Hepatocyte (in vitro differentiated cells): ENCODE data around the gene S100A11.

Experiments
- EZH2phosphoT487 ChIP-seq: fragments of 200-600 bp; sonication (generic); IDR thresholded peaks from one replicate; pipeline ENCODE4 v1.6.1; 2018; ENCODE audit warnings: antibody characterized with exemption, mild to moderate bottlenecking, low read depth, moderate library complexity; ENCODE audit not compliant: unreplicated experiment, severe bottlenecking
- TF ChIP-seq, protein P1 (sequence below): fragments of 200-600 bp; sonication (generic); IDR thresholded peaks from 2 replicates; pipeline ENCODE4 v1.5.1; 2016; ENCODE audit warnings: antibody characterized with exemption, mild to moderate bottlenecking; ENCODE audit not compliant: poor library complexity

DNA sequence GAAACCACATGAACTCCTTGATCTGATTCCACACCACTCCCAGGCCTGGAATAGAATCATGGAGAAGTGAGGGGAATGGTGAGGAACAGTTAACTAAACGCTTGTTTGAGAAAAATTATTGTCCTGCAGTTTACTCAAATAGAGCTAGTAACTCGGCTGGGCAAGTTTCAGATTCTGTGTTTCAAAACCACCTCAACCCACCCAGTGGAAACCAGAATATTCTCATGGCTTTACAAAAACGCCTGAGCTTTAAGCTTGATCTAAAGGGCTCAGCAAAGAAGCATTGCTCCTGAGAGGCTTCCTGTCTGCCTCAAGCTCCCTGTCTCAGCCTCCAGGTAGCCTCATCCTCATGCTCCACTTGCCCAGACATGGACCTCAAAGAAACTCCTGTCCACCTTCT, 35.5 kb upstream of the S100A11 start:
- no peak for TF ChIP-seq EZH2phosphoT487
- TF ChIP-seq, protein P1, sequence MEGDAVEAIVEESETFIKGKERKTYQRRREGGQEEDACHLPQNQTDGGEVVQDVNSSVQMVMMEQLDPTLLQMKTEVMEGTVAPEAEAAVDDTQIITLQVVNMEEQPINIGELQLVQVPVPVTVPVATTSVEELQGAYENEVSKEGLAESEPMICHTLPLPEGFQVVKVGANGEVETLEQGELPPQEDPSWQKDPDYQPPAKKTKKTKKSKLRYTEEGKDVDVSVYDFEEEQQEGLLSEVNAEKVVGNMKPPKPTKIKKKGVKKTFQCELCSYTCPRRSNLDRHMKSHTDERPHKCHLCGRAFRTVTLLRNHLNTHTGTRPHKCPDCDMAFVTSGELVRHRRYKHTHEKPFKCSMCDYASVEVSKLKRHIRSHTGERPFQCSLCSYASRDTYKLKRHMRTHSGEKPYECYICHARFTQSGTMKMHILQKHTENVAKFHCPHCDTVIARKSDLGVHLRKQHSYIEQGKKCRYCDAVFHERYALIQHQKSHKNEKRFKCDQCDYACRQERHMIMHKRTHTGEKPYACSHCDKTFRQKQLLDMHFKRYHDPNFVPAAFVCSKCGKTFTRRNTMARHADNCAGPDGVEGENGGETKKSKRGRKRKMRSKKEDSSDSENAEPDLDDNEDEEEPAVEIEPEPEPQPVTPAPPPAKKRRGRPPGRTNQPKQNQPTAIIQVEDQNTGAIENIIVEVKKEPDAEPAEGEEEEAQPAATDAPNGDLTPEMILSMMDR, result no peak
